Pons (tissue), 1 donor: ENCODE results near the gene SNX18.

Experiments used
- DNase-seq: peaks from one replicate; pipeline ENCODE4 v3.0.0-alpha.2; 2016; ENCODE audit warnings: low spot score

The SNX18 gene

DNA sequence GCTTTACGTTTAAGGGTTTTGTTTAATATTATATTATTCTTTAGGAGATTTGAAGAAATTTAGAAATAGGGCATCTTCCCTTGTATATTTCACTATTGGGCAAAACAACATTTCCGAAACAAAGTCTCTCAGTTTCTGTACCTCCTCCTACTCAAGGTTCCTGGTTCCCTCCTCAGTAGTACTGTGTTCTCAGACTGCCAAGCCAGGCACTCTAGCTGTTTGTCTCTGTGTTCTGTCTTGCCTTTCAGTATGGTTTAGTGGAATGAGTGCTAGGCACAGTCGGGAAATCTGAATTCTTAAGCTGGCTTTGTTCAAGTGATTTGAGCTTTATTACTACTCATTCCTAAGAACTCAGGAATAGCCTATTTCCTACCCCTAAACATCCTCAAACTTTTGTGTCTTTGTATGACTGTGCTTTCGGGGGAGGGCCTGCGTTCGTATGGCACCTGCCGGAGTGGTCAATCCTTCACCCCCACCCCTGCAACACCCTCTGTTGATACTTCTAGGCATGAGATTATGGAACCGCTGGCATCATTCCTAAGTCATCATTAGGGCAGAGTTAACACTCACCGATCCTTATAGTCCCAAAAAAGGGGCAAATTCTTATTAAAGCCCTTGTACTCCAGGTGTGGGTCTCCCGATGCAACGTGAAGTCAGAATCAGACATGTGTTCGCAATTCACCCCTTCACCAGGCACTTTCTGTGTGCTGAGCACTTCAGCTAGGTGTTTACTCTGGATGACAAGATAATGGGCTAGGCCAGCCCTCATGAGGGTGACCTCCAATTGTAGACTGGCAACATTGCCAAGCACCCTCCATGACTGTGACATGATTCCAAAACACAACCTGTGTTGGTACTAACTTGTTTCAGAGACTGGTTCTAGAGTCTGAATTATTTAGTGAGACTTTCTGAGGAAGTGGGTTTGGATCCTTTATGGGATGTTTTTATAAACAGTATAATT, 24.5 kb downstream of the SNX18 start:
- no peak for DNase-seq

GRCh38 chr5:54544044-54544443, 26.5 kb downstream of the SNX18 start:
- no peak for DNase-seq

- DNase-seq = no peak
Measured at GRCh38 chr5:54545796-54546195, 28.2 kb downstream of the SNX18 start.

GRCh38 chr5:54547711-54548250, 30.2 kb downstream of the SNX18 start:
- DNase-seq = no peak

GRCh38 chr5:54548565-54548964, 31.0 kb downstream of the SNX18 start:
- no peak for DNase-seq

DNA sequence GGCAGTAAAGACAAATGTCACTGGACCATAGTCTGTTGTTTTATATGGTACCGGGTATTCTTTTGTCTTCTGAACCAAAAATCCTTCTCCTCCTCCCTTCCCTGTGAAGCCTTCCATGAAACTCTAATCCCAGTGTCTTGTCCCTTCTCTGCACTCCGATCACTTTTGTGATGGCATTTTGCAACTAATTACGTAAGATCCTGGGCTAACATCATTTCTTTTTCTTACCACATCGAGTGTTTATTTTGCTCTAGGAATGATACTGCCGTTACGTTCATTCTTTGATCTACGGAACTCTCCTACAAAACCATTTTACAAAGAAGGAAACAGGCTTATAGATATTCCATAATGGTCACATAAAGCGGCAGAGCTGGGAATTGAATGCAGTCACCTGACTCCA, 33.7 kb downstream of the SNX18 start:
- DNase-seq = no peak

DNA sequence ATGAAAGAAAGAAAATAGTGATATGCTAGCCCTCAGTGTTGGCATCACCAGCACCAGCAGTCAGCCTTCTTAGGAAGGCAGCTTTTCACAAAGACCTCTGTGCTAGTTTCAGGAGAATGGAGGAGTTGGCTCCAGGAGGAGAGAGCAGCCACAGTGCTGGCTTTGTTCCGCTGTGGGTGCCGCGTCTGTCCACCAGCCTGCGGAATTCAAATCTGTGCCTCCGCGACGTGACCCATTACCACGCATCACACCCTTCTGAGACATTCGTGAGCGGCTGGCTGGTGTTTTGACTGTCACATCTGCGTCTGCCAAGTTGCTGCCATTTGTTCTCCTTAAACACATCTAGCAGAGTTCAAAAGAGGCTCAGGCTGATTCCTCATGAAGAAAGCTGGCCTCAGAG, 34.4 kb downstream of the SNX18 start:
- DNase-seq = peak; percentile 93

GRCh38 chr5:54552446-54552845, 34.9 kb downstream of the SNX18 start:
- DNase-seq = no peak

DNA sequence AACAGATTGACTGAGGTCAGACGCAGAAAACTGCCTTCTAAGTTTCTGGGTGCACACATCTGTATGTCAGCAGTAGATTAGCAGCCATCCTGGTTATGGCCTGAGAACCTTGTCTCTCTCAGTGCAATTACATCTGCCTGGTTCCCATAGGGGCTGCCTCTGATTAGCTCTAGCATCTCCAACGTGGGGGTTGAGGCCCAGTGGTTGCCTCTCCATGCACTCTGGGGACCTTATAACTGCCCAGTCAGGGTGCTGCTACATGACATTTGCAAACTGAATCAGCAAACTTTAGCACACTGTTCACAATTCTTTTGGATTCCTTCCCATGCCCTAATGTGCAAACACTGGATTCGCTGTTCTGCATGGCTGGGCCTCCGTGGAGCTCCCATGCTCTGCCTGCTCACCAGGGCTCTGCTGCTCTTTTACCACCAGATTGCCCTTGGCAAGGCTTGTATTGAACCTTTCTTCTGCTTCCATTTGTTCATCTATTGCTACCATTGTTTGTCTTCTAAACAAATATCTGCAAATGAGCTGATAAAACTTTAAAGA, 36.2 kb downstream of the SNX18 start:
- DNase-seq = peak; percentile 98

DNA sequence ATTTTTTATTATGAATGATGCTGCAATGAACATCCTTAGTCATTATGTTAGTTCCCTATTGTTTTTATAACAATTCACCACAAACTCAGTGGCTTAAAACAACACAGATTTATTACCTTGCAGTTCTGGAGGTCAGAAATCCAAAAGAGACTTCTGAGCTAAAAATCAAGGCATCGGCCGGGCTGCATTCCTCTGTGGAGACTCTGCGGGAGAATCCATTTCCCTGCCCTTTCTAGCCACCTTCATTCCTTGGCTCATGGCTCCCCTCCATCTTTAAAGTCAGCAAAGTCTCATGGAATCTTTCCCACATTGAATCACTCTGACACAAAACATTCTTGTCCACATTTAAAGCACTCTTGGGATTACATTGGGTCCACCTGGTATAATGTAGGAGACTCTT, 38.6 kb downstream of the SNX18 start:
- no peak for DNase-seq

- DNase-seq = no peak
Measured at GRCh38 chr5:54558362-54558761, 40.8 kb downstream of the SNX18 start.

DNA sequence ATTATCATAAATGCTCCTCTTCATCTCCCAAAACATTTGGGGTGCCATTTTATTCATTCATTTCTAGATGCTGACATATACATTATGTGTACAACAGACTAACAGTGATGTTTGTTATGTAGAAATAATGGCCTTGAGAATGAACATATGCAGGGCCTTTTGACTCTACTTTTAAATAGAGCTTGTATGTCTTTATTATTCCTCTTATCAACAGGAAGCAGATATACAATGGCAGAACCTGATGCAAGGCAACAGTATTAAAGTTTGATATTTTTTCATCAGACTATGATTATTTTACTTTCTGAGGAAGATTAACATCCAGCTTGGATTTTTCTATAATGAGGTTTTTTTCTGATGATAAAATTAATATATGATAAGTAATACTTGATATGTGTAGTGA, 44.1 kb downstream of the SNX18 start:
- DNase-seq = no peak

GRCh38 chr5:54563083-54563761, 45.7 kb downstream of the SNX18 start:
- no peak for DNase-seq

DNA sequence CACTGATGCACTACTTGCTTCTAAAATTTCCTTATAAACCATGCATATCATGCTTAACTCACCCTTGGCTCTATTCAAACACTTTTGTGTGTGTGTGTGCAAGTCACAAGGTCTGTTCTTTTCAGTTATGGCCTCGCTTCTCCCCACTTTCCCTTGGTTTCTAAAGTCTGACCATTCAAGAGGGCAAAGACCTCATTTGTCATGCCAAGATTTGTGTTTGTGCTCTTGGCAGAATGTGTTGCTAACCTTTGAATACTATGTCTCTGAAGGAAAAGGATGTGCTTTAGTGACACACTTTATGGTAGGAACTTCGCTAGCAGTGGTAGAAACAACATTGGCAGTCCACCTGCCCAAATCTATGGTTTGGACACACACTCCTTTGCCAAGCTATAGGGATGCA, 50.4 kb downstream of the SNX18 start:
- DNase-seq = no peak

DNA sequence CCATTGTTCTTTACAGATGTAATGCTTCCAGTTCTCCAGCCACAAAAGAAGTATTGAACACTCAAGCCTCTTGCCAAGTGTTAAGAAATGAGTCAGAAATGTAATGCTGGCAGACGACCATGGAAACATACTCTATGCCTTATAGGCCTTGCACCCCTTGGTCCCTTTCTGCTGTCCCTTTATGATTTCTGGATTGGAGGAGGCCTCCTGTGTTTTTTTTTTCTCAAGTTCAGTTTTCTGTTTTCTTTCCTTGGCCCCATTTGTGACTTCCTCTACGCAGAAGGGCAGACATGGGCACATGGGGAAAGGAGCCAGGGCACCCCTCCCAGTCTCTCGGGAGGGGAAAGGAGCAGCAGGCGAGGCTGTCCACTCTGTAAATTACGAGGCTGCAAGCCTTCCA, 53.4 kb downstream of the SNX18 start:
- DNase-seq = peak; percentile 51

DNA sequence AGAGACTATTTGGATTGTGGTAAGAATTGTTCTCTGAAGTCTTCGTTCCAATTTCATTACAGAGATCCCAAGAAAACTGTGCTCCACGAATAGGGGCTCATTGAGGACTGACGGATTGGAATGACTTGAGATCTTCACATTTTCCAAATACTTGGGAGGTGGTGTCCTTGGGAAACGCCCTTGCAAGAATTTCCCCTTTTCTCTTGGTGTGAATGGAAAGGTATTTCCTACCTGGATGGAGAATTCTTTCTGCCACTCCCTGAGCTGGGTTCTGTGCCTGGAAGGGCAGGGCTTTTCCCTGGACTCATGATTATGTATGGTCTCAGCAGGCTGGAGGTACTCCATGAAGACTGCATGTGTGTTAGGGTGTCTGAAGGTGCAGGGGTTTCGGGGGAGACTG, 53.9 kb downstream of the SNX18 start:
- DNase-seq = no peak

- DNase-seq = peak; percentile 16
Measured at GRCh38 chr5:54573812-54574489, 56.4 kb downstream of the SNX18 start.

DNA sequence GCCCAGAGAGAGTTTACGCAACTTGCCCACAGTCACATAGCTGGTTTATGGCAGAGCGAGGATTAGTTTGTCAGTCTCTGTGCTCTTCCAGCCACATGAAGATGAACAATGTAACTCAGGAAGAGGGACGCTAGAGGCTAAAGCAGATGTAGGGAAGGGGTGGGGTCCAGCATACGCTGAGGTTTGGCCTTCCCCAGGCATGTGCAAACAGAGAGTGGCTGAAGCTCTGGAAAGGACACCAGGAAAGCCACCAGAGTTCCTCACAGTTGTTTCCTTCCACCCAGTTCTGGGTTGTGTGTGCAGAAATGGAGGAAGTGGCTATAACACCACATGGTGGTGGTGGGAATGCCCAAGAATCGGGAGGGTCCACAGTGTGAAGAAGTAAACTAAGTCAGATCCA, 60.0 kb downstream of the SNX18 start:
- DNase-seq = peak; percentile 18

DNA sequence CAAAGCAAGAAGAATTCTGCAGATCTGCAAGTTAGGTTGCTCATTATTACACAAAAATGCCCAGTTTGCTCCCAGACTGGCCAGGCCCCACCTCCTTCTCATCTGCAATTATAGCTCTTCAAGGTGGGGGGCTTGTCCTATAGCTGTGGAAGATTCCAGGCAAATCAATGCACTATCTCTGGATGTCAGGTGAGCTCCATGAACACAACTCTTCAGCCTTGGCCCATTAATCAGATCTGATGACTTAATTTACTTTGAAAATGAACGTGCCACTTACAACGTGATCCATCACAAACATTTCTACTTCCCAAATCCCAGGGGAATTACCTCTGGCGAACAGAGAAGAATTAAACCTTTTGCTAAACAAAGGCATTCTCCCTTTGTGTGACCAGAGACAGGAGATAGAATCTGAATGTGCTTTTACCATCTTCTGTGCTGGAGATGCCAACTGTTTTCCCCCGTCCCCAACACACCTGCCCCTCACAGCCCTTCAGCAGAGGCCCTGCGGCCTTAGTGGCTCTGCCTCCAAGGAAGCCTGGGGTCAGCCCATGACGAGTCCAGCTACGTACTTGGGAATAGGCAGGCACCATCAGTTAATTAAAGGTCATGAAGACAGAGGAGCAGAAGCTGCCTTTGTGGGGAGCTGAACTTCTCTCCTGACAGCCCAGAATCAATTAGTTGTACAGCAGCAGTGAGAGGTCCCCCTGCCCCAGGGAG, 60.5 kb downstream of the SNX18 start:
- DNase-seq = no peak

GRCh38 chr5:54579591-54580295, 62.2 kb downstream of the SNX18 start:
- no peak for DNase-seq
